Measurements from ENCODE around the gene ELAVL1.

GRCh38 chr19:8000298-8001038 lies 5.0 kb downstream of the ELAVL1 start:
- TF ChIP-seq POLR2AphosphoS5 (IDR thresholded peaks at IDR 0.05), result no peak
- TF ChIP-seq, protein P1, sequence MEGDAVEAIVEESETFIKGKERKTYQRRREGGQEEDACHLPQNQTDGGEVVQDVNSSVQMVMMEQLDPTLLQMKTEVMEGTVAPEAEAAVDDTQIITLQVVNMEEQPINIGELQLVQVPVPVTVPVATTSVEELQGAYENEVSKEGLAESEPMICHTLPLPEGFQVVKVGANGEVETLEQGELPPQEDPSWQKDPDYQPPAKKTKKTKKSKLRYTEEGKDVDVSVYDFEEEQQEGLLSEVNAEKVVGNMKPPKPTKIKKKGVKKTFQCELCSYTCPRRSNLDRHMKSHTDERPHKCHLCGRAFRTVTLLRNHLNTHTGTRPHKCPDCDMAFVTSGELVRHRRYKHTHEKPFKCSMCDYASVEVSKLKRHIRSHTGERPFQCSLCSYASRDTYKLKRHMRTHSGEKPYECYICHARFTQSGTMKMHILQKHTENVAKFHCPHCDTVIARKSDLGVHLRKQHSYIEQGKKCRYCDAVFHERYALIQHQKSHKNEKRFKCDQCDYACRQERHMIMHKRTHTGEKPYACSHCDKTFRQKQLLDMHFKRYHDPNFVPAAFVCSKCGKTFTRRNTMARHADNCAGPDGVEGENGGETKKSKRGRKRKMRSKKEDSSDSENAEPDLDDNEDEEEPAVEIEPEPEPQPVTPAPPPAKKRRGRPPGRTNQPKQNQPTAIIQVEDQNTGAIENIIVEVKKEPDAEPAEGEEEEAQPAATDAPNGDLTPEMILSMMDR (IDR thresholded peaks at IDR 0.05), result no peak
- no peak for TF ChIP-seq POLR2A (IDR thresholded peaks at IDR 0.05)
- no peak for TF ChIP-seq EP300 (IDR thresholded peaks at IDR 0.05)
